ENCODE measurements around the gene RNF5.

GRCh38 chr6:32223258-32224235, 45.3 kb downstream of the RNF5 start, which contains the start of gene NOTCH4:
- TF ChIP-seq CTCF (IDR thresholded peaks at IDR 0.05 in 2 of 3, conservative IDR thresholded peaks at IDR 0.05 in 1 of 3; ENCODE audit: control insufficient read depth in 2 of 3, extremely low read depth in 1 of 3, insufficient read depth in 1 of 3, low read depth in 3 of 3, low read length in 3 of 3) = no peak
- no peak for TF ChIP-seq EED (IDR thresholded peaks at IDR 0.05; ENCODE audit: low read depth)
- TF ChIP-seq POU2F2 (IDR thresholded peaks at IDR 0.05; ENCODE audit: borderline replicate concordance, low read depth, low read length) = no peak
- TF ChIP-seq POLR2AphosphoS5 (IDR thresholded peaks at IDR 0.05; ENCODE audit: low read length) = no peak
- no peak for TF ChIP-seq KDM1A (IDR thresholded peaks at IDR 0.05; ENCODE audit: borderline replicate concordance)
- TF ChIP-seq SMC3 (IDR thresholded peaks at IDR 0.05; ENCODE audit: borderline replicate concordance, low read length) = no peak
- no peak for TF ChIP-seq EP300 (IDR thresholded peaks at IDR 0.05; ENCODE audit: borderline replicate concordance in 1 of 2, control insufficient read depth in 1 of 2, low read depth in 2 of 2, low read length in 2 of 2)
- TF ChIP-seq SREBF2 (IDR thresholded peaks at IDR 0.05; ENCODE audit: low read length) = no peak
- no peak for TF ChIP-seq NBN (IDR thresholded peaks at IDR 0.05)
- no peak for TF ChIP-seq CHD2 (IDR thresholded peaks at IDR 0.05; ENCODE audit: borderline replicate concordance, low read depth, low read length)
- no peak for TF ChIP-seq TCF7 (IDR thresholded peaks at IDR 0.05; ENCODE audit: borderline replicate concordance)
- no peak for TF ChIP-seq BCLAF1 (IDR thresholded peaks at IDR 0.05)
- TF ChIP-seq ZNF274 (IDR thresholded peaks at IDR 0.05; ENCODE audit: insufficient read depth, insufficient read length) = no peak

Measured in GM12878 (cell line).